Measurements from ENCODE around the gene SLC30A7.
A peak's percentile ranks its signal among the peaks of the same experiment; 100 is the strongest.
"Not testable (repeated sequence)": the region's sequence is repeated elsewhere in the genome, so short reads cannot be mapped to it uniquely, and the experiment has no call there.

The SLC30A7 gene
- total RNA-seq, result 47.7 to 186 (median 137) reads per million in 9 experiments

GRCh38 chr1:100895540-100896480 lies at the start of gene SLC30A7:
Gene SLC30A7, plus strand, starts transcription at chr1:100896090. Its CDS starts 173 bp downstream, at chr1:100896263.
- peak within 1 kb of the TSS; percentile 99 for H3K4me3 Mint-ChIP-seq
- ATAC-seq (replicated peaks) (peak; percentile 80), DNase-seq (peak; percentile 97)
- H3K27me3 Mint-ChIP-seq, result no peaks in the 10 kb centered on the region
- peak within 1 kb of the TSS; percentile 100 for H3K27ac Mint-ChIP-seq
- no peaks in the 10 kb centered on the region for H3K9me3 Mint-ChIP-seq
- peaks cover 22 to 41% of the 10 kb centered on the region in 2 donors for H3K4me1 Mint-ChIP-seq (ENCODE audit: low read depth in 2 of 2)
- H3K36me3 Mint-ChIP-seq (ENCODE audit: insufficient read depth), result peaks cover 48% of the 10 kb centered on the region

GRCh38 chr1:100847361-100848082 lies 48.4 kb upstream of the SLC30A7 start:
- no peak for DNase-seq

GRCh38 chr1:100851726-100852125 lies 44.2 kb upstream of the SLC30A7 start:
- peaks cover 39 to 52% of the 10 kb centered on the region in 2 donors for H3K27me3 Mint-ChIP-seq
- H3K36me3 Mint-ChIP-seq (ENCODE audit: insufficient read depth), result no peaks in the 10 kb centered on the region
- no peak for ATAC-seq (replicated peaks)
- no peaks in the 10 kb centered on the region for H3K9me3 Mint-ChIP-seq
- H3K27ac Mint-ChIP-seq, result no peak overlapping the region
- H3K4me1 Mint-ChIP-seq (ENCODE audit: low read depth in 2 of 2), result no peaks in the 10 kb centered on the region
- no peak overlapping the region for H3K4me3 Mint-ChIP-seq
- DNase-seq, result no peak

More at GRCh38 chr1:100847361-100848082, 48.4 kb upstream of the SLC30A7 start:
- no peaks in the 10 kb centered on the region for H3K36me3 Mint-ChIP-seq (ENCODE audit: insufficient read depth)
- no peak overlapping the region for H3K4me3 Mint-ChIP-seq
- H3K27ac Mint-ChIP-seq, result no peak overlapping the region
- ATAC-seq (replicated peaks), result no peak
- peaks cover 50 to 52% of the 10 kb centered on the region in 2 donors for H3K27me3 Mint-ChIP-seq
- H3K9me3 Mint-ChIP-seq, result no peaks in the 10 kb centered on the region
- H3K4me1 Mint-ChIP-seq (ENCODE audit: low read depth in 2 of 2), result no peaks in the 10 kb centered on the region

GRCh38 chr1:100852976-100853375 lies 42.9 kb upstream of the SLC30A7 start:
- DNase-seq, result no peak
- Mint-ChIP-seq H3K4me3 (no peak overlapping the region), H3K9me3 (no peaks in the 10 kb centered on the region), H3K27me3 (peaks cover 36 to 50% of the 10 kb centered on the region in 2 donors), H3K36me3 (ENCODE audit: insufficient read depth) (no peaks in the 10 kb centered on the region), H3K27ac (no peak overlapping the region), H3K4me1 (ENCODE audit: low read depth in 2 of 2) (no peaks in the 10 kb centered on the region)
- ATAC-seq (replicated peaks), result no peak

GRCh38 chr1:100855116-100855515 lies 40.8 kb upstream of the SLC30A7 start:
- H3K36me3 Mint-ChIP-seq (ENCODE audit: insufficient read depth); DNase-seq; H3K4me3 Mint-ChIP-seq; H3K27ac Mint-ChIP-seq; H3K9me3 Mint-ChIP-seq; H3K4me1 Mint-ChIP-seq (ENCODE audit: low read depth in 2 of 2); ATAC-seq (replicated peaks): not testable (repeated sequence)
- H3K27me3 Mint-ChIP-seq, result peaks cover 15 to 38% of the 10 kb centered on the region in 2 donors

GRCh38 chr1:100860397-100860991 lies 35.4 kb upstream of the SLC30A7 start:
- Mint-ChIP-seq H3K36me3 (ENCODE audit: insufficient read depth) (no peaks in the 10 kb centered on the region), H3K27ac (no peak overlapping the region), H3K4me1 (ENCODE audit: low read depth in 2 of 2) (no peaks in the 10 kb centered on the region), H3K4me3 (no peak overlapping the region), H3K9me3 (no peaks in the 10 kb centered on the region), H3K27me3 (peaks cover 0 to 15% of the 10 kb centered on the region in 2 donors)
- no peak for ATAC-seq (replicated peaks)
- no peak for DNase-seq

- DNase-seq (no peak), ATAC-seq (replicated peaks) (no peak)
- Mint-ChIP-seq H3K4me3 (no peak overlapping the region), H3K27me3 (peaks cover 0 to 6% of the 10 kb centered on the region in 2 donors), H3K4me1 (ENCODE audit: low read depth in 2 of 2) (no peaks in the 10 kb centered on the region), H3K27ac (no peak overlapping the region), H3K9me3 (no peaks in the 10 kb centered on the region), H3K36me3 (ENCODE audit: insufficient read depth) (no peaks in the 10 kb centered on the region)
Measured at GRCh38 chr1:100861379-100861778, 34.5 kb upstream of the SLC30A7 start.

- Mint-ChIP-seq H3K4me1 (ENCODE audit: low read depth in 2 of 2) (no peaks in the 10 kb centered on the region), H3K36me3 (ENCODE audit: insufficient read depth) (no peaks in the 10 kb centered on the region), H3K9me3 (no peaks in the 10 kb centered on the region), H3K27me3 (no peaks in the 10 kb centered on the region), H3K27ac (no peak overlapping the region), H3K4me3 (no peak overlapping the region)
- no peak for ATAC-seq (replicated peaks)
- DNase-seq, result no peak
Measured at GRCh38 chr1:100862591-100862990, 33.3 kb upstream of the SLC30A7 start.

GRCh38 chr1:100866041-100866900 lies 29.6 kb upstream of the SLC30A7 start:
- Mint-ChIP-seq H3K27me3 (no peaks in the 10 kb centered on the region), H3K27ac (no peak overlapping the region), H3K4me3 (no peak overlapping the region), H3K4me1 (ENCODE audit: low read depth in 2 of 2) (no peaks in the 10 kb centered on the region), H3K9me3 (no peaks in the 10 kb centered on the region), H3K36me3 (ENCODE audit: insufficient read depth) (no peaks in the 10 kb centered on the region)
- ATAC-seq (replicated peaks), result peak; percentile 59
- no peak for DNase-seq

GRCh38 chr1:100866901-100867206 lies 29.0 kb upstream of the SLC30A7 start:
- no peaks in the 10 kb centered on the region for H3K4me1 Mint-ChIP-seq (ENCODE audit: low read depth in 2 of 2)
- no peak overlapping the region for H3K27ac Mint-ChIP-seq
- no peak for DNase-seq
- H3K4me3 Mint-ChIP-seq, result no peak overlapping the region
- no peaks in the 10 kb centered on the region for H3K9me3 Mint-ChIP-seq
- H3K36me3 Mint-ChIP-seq (ENCODE audit: insufficient read depth), result no peaks in the 10 kb centered on the region
- no peaks in the 10 kb centered on the region for H3K27me3 Mint-ChIP-seq
- ATAC-seq (replicated peaks), result no peak

GRCh38 chr1:100868364-100868995 lies 27.4 kb upstream of the SLC30A7 start:
- Mint-ChIP-seq H3K36me3 (ENCODE audit: insufficient read depth) (no peaks in the 10 kb centered on the region), H3K9me3 (no peaks in the 10 kb centered on the region), H3K27ac (no peak overlapping the region), H3K4me1 (ENCODE audit: low read depth in 2 of 2) (no peaks in the 10 kb centered on the region), H3K27me3 (no peaks in the 10 kb centered on the region), H3K4me3 (no peak overlapping the region)
- ATAC-seq (replicated peaks), result peak; percentile 51
- no peak for DNase-seq

- DNase-seq (no peak), ATAC-seq (replicated peaks) (no peak)
- H3K9me3 Mint-ChIP-seq, result no peaks in the 10 kb centered on the region
- H3K36me3 Mint-ChIP-seq (ENCODE audit: insufficient read depth), result no peaks in the 10 kb centered on the region
- no peak overlapping the region for H3K27ac Mint-ChIP-seq
- H3K4me3 Mint-ChIP-seq, result no peak overlapping the region
- no peaks in the 10 kb centered on the region for H3K27me3 Mint-ChIP-seq
- no peaks in the 10 kb centered on the region for H3K4me1 Mint-ChIP-seq (ENCODE audit: low read depth in 2 of 2)
Measured at GRCh38 chr1:100869996-100870395, 25.9 kb upstream of the SLC30A7 start.

Measured in effector memory CD8-positive, alpha-beta T cell (primary cell).